Chondrocyte (in vitro differentiated cells): ENCODE results near the gene RNF214. TPM values are rescaled to one million over a fixed set of nuclear protein-coding genes. Genes with fewer than 3 reads are reported as not detected.
"Not testable (repeated sequence)": the region's sequence is repeated elsewhere in the genome, so short reads cannot be mapped to it uniquely, and the experiment has no call there.

Source experiments
- DNase-seq: peaks from one replicate; pipeline ENCODE4 v3.0.0; 2021; ENCODE audit warnings: mixed read lengths, low spot score
- H3K27ac Mint-ChIP-seq: one replicate; pipeline ENCODE4 v1.8.0; 2021; ENCODE audit warnings: mild to moderate bottlenecking, moderate library complexity, mixed read lengths; ENCODE audit not compliant: unreplicated experiment
- H3K27me3 Mint-ChIP-seq: 2 replicates; pipeline ENCODE4 v1.8.0; 2021; ENCODE audit warnings: low read depth, mixed read lengths
- H3K36me3 Mint-ChIP-seq: 2 replicates; pipeline ENCODE4 v1.8.0; 2021; ENCODE audit warnings: low read depth, mixed read lengths
- H3K4me1 Mint-ChIP-seq: 2 replicates; pipeline ENCODE4 v1.8.0; 2021; ENCODE audit warnings: low read depth, mild to moderate bottlenecking, mixed read lengths
- H3K4me3 Mint-ChIP-seq: one replicate; pipeline ENCODE4 v1.8.0; 2021; ENCODE audit warnings: mild to moderate bottlenecking, moderate library complexity, mixed read lengths; ENCODE audit not compliant: unreplicated experiment
- H3K9me3 Mint-ChIP-seq: 2 replicates; pipeline ENCODE4 v1.8.0; 2021; ENCODE audit warnings: low read depth, mixed read lengths
- total RNA-seq: library from RNA; stranded (reverse); gene quantifications from 3 replicates; pipeline ENCODE4 v1.2.1, GENCODE V29; 2021
- TF ChIP-seq, protein P1 (sequence below): fragments of 200-600 bp; sonication (generic); IDR thresholded peaks from 2 replicates; pipeline ENCODE4 v1.5.0; 2021; ENCODE audit warnings: antibody characterized with exemption, mild to moderate bottlenecking, moderate library complexity

The RNF214 gene
- total RNA-seq, 1 donor from 2014 or later: 24.7 TPM

DNA sequence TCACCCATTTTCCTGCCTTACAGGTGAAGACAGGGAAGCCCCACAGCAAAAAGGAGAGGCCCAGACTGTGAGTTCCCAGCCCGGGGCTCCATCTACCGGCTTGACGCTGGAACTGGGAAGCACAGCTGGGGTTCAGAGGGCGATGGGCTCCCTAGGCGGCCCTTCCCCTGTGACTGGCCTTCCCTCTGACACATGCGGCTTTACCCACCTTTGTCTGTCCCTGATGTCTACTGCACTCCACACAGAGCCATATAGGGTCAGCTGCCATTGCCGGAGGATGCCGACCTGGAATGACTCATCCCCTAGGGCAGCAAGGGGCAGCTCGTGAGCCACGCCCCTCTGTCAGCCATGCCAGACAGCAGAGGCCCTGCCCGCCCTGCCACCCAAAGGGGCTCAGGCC lies 25.6 kb upstream of the RNF214 start:
- Mint-ChIP-seq H3K4me1 (peaks cover 39% of the 10 kb centered on the region), H3K27ac (peak overlapping the region; percentile 27), H3K36me3 (peaks cover 38% of the 10 kb centered on the region)
- H3K27me3 Mint-ChIP-seq, H3K4me3 Mint-ChIP-seq, DNase-seq, H3K9me3 Mint-ChIP-seq: not testable (repeated sequence)
- TF ChIP-seq, protein P1, sequence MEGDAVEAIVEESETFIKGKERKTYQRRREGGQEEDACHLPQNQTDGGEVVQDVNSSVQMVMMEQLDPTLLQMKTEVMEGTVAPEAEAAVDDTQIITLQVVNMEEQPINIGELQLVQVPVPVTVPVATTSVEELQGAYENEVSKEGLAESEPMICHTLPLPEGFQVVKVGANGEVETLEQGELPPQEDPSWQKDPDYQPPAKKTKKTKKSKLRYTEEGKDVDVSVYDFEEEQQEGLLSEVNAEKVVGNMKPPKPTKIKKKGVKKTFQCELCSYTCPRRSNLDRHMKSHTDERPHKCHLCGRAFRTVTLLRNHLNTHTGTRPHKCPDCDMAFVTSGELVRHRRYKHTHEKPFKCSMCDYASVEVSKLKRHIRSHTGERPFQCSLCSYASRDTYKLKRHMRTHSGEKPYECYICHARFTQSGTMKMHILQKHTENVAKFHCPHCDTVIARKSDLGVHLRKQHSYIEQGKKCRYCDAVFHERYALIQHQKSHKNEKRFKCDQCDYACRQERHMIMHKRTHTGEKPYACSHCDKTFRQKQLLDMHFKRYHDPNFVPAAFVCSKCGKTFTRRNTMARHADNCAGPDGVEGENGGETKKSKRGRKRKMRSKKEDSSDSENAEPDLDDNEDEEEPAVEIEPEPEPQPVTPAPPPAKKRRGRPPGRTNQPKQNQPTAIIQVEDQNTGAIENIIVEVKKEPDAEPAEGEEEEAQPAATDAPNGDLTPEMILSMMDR: peak; percentile 47

DNA sequence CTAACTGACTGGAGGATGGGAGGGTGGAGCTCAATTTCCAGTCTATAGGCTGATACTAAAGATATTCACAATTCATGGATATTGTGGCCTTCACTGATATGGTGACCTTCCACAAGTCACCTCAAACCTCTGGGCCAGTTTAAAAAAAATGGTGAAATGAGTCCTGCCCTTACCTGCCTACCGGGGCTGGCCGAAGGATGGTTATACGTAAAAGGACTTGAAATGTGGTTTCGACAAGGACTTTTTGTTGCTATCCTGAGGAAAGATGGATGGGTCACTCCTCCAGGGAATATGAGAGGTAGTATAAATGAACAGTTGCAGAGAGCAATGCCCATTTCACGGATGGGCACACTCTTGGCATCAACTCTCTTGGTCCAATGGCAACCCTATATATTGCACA lies 25.0 kb upstream of the RNF214 start:
- H3K36me3 Mint-ChIP-seq: peaks cover 34% of the 10 kb centered on the region
- not testable (repeated sequence) for H3K27ac Mint-ChIP-seq

DNA sequence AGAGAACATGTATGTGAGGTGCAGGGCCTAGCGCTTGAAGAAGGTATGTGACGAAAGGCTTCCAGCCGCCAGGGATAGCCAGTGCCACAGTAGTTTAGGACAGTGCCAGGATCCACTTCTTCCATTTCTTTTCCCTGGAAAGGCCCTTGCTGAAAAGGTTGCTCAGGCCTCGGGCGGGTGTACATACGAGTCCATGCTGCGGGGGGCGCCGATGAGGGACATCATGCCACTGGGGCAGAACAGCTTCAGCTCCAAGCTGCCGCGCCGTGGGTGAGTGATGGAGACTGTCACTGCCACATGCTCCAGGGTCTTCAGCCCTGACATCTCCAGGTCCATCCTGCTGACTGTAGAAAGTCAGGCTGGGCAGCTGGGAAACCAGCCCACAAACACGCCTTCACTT lies 23.8 kb upstream of the RNF214 start:
- Mint-ChIP-seq H3K27ac (peak overlapping the region; percentile 54), H3K4me1 (peaks cover 22% of the 10 kb centered on the region), H3K36me3 (peaks cover 31% of the 10 kb centered on the region)
- H3K4me3 Mint-ChIP-seq, DNase-seq, H3K9me3 Mint-ChIP-seq, H3K27me3 Mint-ChIP-seq: not testable (repeated sequence)
- TF ChIP-seq, protein P1: peak; percentile 57

More for the DNA sequence above, 25.0 kb upstream of the RNF214 start:
- DNase-seq, H3K27me3 Mint-ChIP-seq, H3K9me3 Mint-ChIP-seq, H3K4me3 Mint-ChIP-seq: not testable (repeated sequence)
- peaks cover 34% of the 10 kb centered on the region for H3K4me1 Mint-ChIP-seq

DNA sequence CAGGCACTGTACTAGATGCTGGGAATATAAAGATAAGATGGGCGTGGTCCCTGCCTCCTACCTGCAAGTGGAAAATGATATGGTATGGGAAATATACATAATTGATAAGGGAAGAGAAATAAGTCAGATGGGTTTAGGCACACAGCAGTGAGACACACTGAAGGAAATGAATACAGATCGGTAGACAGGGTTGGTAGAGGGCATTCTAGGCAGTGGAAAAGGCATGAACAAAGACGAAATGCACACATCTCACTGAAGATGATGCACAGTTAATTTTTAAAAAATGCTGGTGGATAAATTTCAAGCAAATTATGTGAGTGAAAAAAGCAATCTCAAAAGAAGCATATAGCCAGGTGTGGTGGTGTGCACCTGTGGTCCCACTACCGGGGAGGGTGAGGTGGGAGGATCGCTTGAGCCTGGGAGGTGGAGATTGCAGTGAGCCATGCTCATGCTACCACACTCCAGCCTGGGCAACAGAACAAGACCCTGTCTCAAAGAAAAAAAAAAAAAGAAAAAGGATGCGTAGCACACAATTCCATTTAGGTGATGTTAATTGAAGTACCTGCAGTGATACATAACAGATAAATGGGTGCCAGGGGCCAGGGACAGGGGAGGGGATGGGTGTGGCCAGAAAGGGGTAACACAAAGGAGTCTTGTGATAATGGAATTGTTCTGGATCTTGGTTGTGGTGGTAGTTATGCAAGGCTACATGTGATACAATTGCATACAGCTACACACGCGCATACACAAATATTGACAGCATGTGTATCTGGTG lies 22.9 kb upstream of the RNF214 start:
- not testable (repeated sequence) for DNase-seq, H3K4me3 Mint-ChIP-seq, H3K9me3 Mint-ChIP-seq, H3K27me3 Mint-ChIP-seq
- Mint-ChIP-seq H3K4me1 (peaks cover 13% of the 10 kb centered on the region), H3K36me3 (peaks cover 30% of the 10 kb centered on the region), H3K27ac (peak overlapping the region; percentile 18)

DNA sequence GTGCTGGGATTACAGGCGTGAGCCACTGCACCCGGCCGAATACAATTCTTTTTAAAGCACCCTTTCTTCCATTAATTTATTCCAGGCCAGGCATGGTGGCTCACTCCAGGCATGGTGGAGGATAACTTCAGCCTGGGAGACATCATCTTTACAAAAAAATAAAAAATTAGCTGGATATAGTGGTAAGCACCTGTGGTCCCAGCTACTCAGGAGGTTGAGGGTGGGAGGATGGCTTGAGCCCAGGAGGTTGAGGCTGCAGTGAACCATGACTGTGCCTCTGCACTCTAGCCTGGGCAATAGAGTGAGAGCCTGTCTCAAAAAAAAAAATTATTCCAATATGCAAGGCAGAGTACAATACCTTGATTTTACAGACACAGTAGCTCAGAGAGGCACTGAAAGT lies 21.9 kb upstream of the RNF214 start:
- H3K9me3 Mint-ChIP-seq: no peaks in the 10 kb centered on the region
- H3K27me3 Mint-ChIP-seq: no peaks in the 10 kb centered on the region
- no peak overlapping the region for H3K4me3 Mint-ChIP-seq
- H3K4me1 Mint-ChIP-seq: peaks cover 3% of the 10 kb centered on the region
- H3K27ac Mint-ChIP-seq: no peak overlapping the region
- no peak for DNase-seq
- TF ChIP-seq, protein P1: no peak
- H3K36me3 Mint-ChIP-seq: peaks cover 23% of the 10 kb centered on the region

- TF ChIP-seq, protein P1: no peak
- Mint-ChIP-seq H3K9me3 (no peaks in the 10 kb centered on the region), H3K4me3 (no peak overlapping the region), H3K36me3 (peaks cover 23% of the 10 kb centered on the region), H3K27me3 (no peaks in the 10 kb centered on the region), H3K27ac (no peak overlapping the region), H3K4me1 (peaks cover 14% of the 10 kb centered on the region)
- peak; percentile 27 for DNase-seq
Observed at GRCh38 chr11:117212697-117213355, 19.6 kb upstream of the RNF214 start.
